Colonic mucosa (tissue), 4 donors: ENCODE measurements around the gene DISC1. TPM values are rescaled to one million over a fixed set of nuclear protein-coding genes. Genes with fewer than 3 reads are reported as not detected.

Experiments
- DNase-seq: peaks from one replicate; pipeline ENCODE4 v3.0.0-alpha.2; 2020
- H3K27ac ChIP-seq: fragments of 200-600 bp; one replicate; pipeline ENCODE4 v1.8.0; 2021
- H3K27me3 ChIP-seq: fragments of 200-600 bp; one replicate; pipeline ENCODE4 v1.8.0; 2021
- H3K36me3 ChIP-seq: fragments of 200-600 bp; one replicate; pipeline ENCODE4 v1.8.0; 2021
- H3K4me1 ChIP-seq: fragments of 200-600 bp; one replicate; pipeline ENCODE4 v1.8.0; 2021; ENCODE audit warnings: mild to moderate bottlenecking
- H3K4me3 ChIP-seq: fragments of 200-600 bp; one replicate; pipeline ENCODE4 v1.8.0; 2021
- H3K9ac ChIP-seq, 2 donors: one replicate each; pipeline ENCODE4 v1.7.0; 2013; ENCODE audit warnings: control low read depth in 2 of 2, low read depth in 2 of 2, low read length in 2 of 2
- H3K9me3 ChIP-seq: fragments of 200-600 bp; one replicate; pipeline ENCODE4 v1.8.0; 2021
- CTCF ChIP-seq: fragments of 200-600 bp; IDR thresholded peaks from one replicate; pipeline ENCODE4 v1.8.0; 2022; ENCODE audit warnings: antibody characterized with exemption, mild to moderate bottlenecking
- intact Hi-C: fragments of 100-400 bp; cut with DNase I; formaldehyde crosslinking; loops from one replicate; pipeline ENCODE4 v1.14.1; 2022
- total RNA-seq, 2 donors: library from RNA; stranded (reverse); fragmentation: NEBNext Ultra II Directional in 1 of 2; extraction: Animal tissue kit (Norgen Biotek cat#: 25700) in 1 of 2; gene quantifications; one replicate each; pipeline ENCODE4 v1.2.1, GENCODE V29; 2021
- donor health status: healthy.
- donor health status: DM: no; HTN: no; CAD: no.
- donor health status: DM: no; HTN: no; CAD: no.

The DISC1 gene
- total RNA-seq, 2 donors from 2014 or later, result 3.4 to 5.3 TPM

GRCh38 chr1:231625975-231626534, 535 bp upstream of the DISC1 start:
- Histone ChIP-seq H3K4me1 (no peaks in the 10 kb centered on the region), H3K36me3 (no peaks in the 10 kb centered on the region), H3K27ac (no peak overlapping the region), H3K4me3 (peak overlapping the region; percentile 85), H3K9ac (peak overlapping the region in 1 of 2 donors; percentile 79), H3K9me3 (no peaks in the 10 kb centered on the region), H3K27me3 (no peaks in the 10 kb centered on the region)
- no peak for TF ChIP-seq CTCF
- peak; percentile 26 for DNase-seq
- intact Hi-C loops, result no loop called here

- intact Hi-C loops, result no loop called here
- no peaks in the 10 kb centered on the region for H3K4me1 ChIP-seq
- peak overlapping the region; percentile 78 for H3K27ac ChIP-seq
- peak overlapping the region; percentile 79 to 97 for H3K9ac ChIP-seq
- no peaks in the 10 kb centered on the region for H3K27me3 ChIP-seq
- H3K9me3 ChIP-seq, result no peaks in the 10 kb centered on the region
- H3K4me3 ChIP-seq, result peak overlapping the region; percentile 85
- TF ChIP-seq CTCF, result no peak
- no peaks in the 10 kb centered on the region for H3K36me3 ChIP-seq
- peak; percentile 79 for DNase-seq
These were observed 493 bp downstream of the DISC1 start for GRCh38 chr1:231626951-231627614.

- no peak for TF ChIP-seq CTCF
- Histone ChIP-seq H3K9me3 (no peaks in the 10 kb centered on the region), H3K27ac (peak overlapping the region; percentile 78), H3K4me1 (no peaks in the 10 kb centered on the region), H3K4me3 (no peak overlapping the region), H3K36me3 (no peaks in the 10 kb centered on the region), H3K9ac (no peak overlapping the region), H3K27me3 (no peaks in the 10 kb centered on the region)
- intact Hi-C loops, result no loop called here
- DNase-seq, result no peak
These were observed 1.8 kb downstream of the DISC1 start for GRCh38 chr1:231628207-231628876.

GRCh38 chr1:231629132-231629531, 2.5 kb downstream of the DISC1 start:
- intact Hi-C loops, result no loop called here
- H3K36me3 ChIP-seq, result no peaks in the 10 kb centered on the region

More at GRCh38 chr1:231629132-231629531, 2.5 kb downstream of the DISC1 start:
- no peak overlapping the region for H3K4me3 ChIP-seq
- no peaks in the 10 kb centered on the region for H3K4me1 ChIP-seq
- H3K27ac ChIP-seq, result no peak overlapping the region
- TF ChIP-seq CTCF, result no peak
- DNase-seq, result peak; percentile 75
- H3K27me3 ChIP-seq, result no peaks in the 10 kb centered on the region
- no peaks in the 10 kb centered on the region for H3K9me3 ChIP-seq
- no peak overlapping the region for H3K9ac ChIP-seq
